H9 (cell line): ENCODE measurements around the gene IL20RB. TPM values are rescaled to one million over a fixed set of nuclear protein-coding genes. Genes with fewer than 3 reads are reported as not detected.

ENCODE experiments used
- DNase-seq: peaks from one replicate; pipeline ENCODE4 v3.0.0-alpha.2; 2017
- H2AFZ ChIP-seq: one replicate; pipeline ENCODE4 v1.6.1; 2013; ENCODE audit warnings: mild to moderate bottlenecking, low read length, control low read depth, moderate library complexity
- H2AK5ac ChIP-seq: 2 replicates; pipeline ENCODE4 v1.6.1; 2013; ENCODE audit warnings: low read length, control low read depth, mixed read lengths; ENCODE audit not compliant: insufficient read length
- H2BK120ac ChIP-seq: one replicate; pipeline ENCODE4 v1.6.1; 2013; ENCODE audit warnings: low read depth, mild to moderate bottlenecking, low read length, control low read depth, inconsistent platforms; ENCODE audit not compliant: poor library complexity, severe bottlenecking
- H2BK12ac ChIP-seq: 2 replicates; pipeline ENCODE4 v1.6.1; 2013; ENCODE audit warnings: low read length, control low read depth, mixed read lengths, low read depth; ENCODE audit not compliant: insufficient read length
- H2BK15ac ChIP-seq: 2 replicates; pipeline ENCODE4 v1.6.1; 2013; ENCODE audit warnings: low read depth, low read length, control low read depth
- H2BK20ac ChIP-seq: one replicate; pipeline ENCODE4 v1.6.1; 2013; ENCODE audit warnings: low read depth, mild to moderate bottlenecking, low read length, control low read depth, inconsistent platforms; ENCODE audit not compliant: poor library complexity, severe bottlenecking
- H2BK5ac ChIP-seq: 2 replicates; pipeline ENCODE4 v1.6.1; 2013; ENCODE audit warnings: low read length, control low read depth, mixed read lengths; ENCODE audit not compliant: insufficient read length
- H3K14ac ChIP-seq: 2 replicates; pipeline ENCODE4 v1.6.1; 2013; ENCODE audit warnings: low read length, control low read depth; ENCODE audit not compliant: insufficient read depth
- H3K18ac ChIP-seq: 2 replicates; pipeline ENCODE4 v1.6.1; 2013; ENCODE audit warnings: low read depth, mild to moderate bottlenecking, mixed read lengths, low read length, control low read depth; ENCODE audit not compliant: insufficient read length
- H3K23ac ChIP-seq: 2 replicates; pipeline ENCODE4 v1.6.1; 2013; ENCODE audit warnings: low read length, control low read depth, mixed read lengths, low read depth; ENCODE audit not compliant: insufficient read length
- H3K23me2 ChIP-seq: 2 replicates; pipeline ENCODE4 v1.6.1; 2013; ENCODE audit warnings: low read depth, mild to moderate bottlenecking, mixed read lengths, low read length, control low read depth; ENCODE audit not compliant: insufficient read length, poor library complexity, severe bottlenecking
- H3K27ac ChIP-seq: 2 replicates; pipeline ENCODE4 v1.5.1; 2013; ENCODE audit warnings: low read length, control low read depth, mixed read lengths, low read depth; ENCODE audit not compliant: insufficient read length
- H3K27me3 ChIP-seq: 2 replicates; pipeline ENCODE4 v1.6.1; 2013; ENCODE audit warnings: low read length, control low read depth, inconsistent platforms; ENCODE audit not compliant: insufficient read depth
- H3K4ac ChIP-seq: 2 replicates; pipeline ENCODE4 v1.6.1; 2013; ENCODE audit warnings: low read depth, mild to moderate bottlenecking, control low read depth, inconsistent platforms, low read length, moderate library complexity
- H3K4me1 ChIP-seq: 2 replicates; pipeline ENCODE4 v1.6.1; 2013; ENCODE audit warnings: low read length, control low read depth, inconsistent platforms; ENCODE audit not compliant: insufficient read depth
- H3K4me2 ChIP-seq: 2 replicates; pipeline ENCODE4 v1.6.1; 2013; ENCODE audit warnings: low read length, control low read depth, mixed read lengths; ENCODE audit not compliant: insufficient read length, insufficient read depth
- H3K56ac ChIP-seq: 2 replicates; pipeline ENCODE4 v1.6.1; 2013; ENCODE audit warnings: low read depth, mild to moderate bottlenecking, mixed read lengths, low read length, control low read depth; ENCODE audit not compliant: insufficient read length
- H3K79me1 ChIP-seq: 2 replicates; pipeline ENCODE4 v1.6.1; 2013; ENCODE audit warnings: low read depth, mild to moderate bottlenecking, moderate library complexity, low read length, control low read depth, inconsistent platforms; ENCODE audit not compliant: insufficient read depth, poor library complexity, severe bottlenecking
- H3K79me2 ChIP-seq: 2 replicates; pipeline ENCODE4 v1.6.1; 2013; ENCODE audit warnings: low read length, control low read depth, inconsistent platforms; ENCODE audit not compliant: insufficient read depth
- H3K9ac ChIP-seq: 2 replicates; pipeline ENCODE4 v1.6.1; 2013; ENCODE audit warnings: low read length, control low read depth, mixed read lengths; ENCODE audit not compliant: insufficient read length; ENCODE audit errors: extremely low read depth
- H3K9me3 ChIP-seq: one replicate; pipeline ENCODE4 v1.6.1; 2013; ENCODE audit warnings: low read depth, low read length, inconsistent platforms; ENCODE audit not compliant: control insufficient read depth
- H3T11ph ChIP-seq: one replicate; pipeline ENCODE4 v1.6.1; 2013; ENCODE audit warnings: mild to moderate bottlenecking, low read length, control low read depth, inconsistent platforms
- H4K20me1 ChIP-seq: one replicate; pipeline ENCODE4 v1.6.1; 2013; ENCODE audit not compliant: control insufficient read depth, insufficient read length, insufficient read depth
- H4K5ac ChIP-seq: 2 replicates; pipeline ENCODE4 v1.6.1; 2013; ENCODE audit warnings: low read depth, mild to moderate bottlenecking, mixed read lengths, low read length, control low read depth; ENCODE audit not compliant: insufficient read length
- H4K8ac ChIP-seq: replicated peaks from 2 replicates; pipeline ENCODE4 v1.6.1; 2013; ENCODE audit warnings: low read length, control low read depth, mixed read lengths, low read depth; ENCODE audit not compliant: insufficient read length
- H4K91ac ChIP-seq: 2 replicates; pipeline ENCODE4 v1.6.1; 2013; ENCODE audit warnings: low read depth, mild to moderate bottlenecking, moderate library complexity, mixed read lengths, low read length, control low read depth; ENCODE audit not compliant: insufficient read length
- H3K27ac Mint-ChIP-seq, 3 experiments: 2 replicates in 2 of 3; 3 replicates in 1 of 3; pipeline ENCODE4 v1.8.0; 2020 to 2021; ENCODE audit warnings: mixed read lengths in 3 of 3, mild to moderate bottlenecking in 1 of 3, moderate library complexity in 1 of 3
- H3K27me3 Mint-ChIP-seq: 2 replicates; pipeline ENCODE4 v1.8.0; 2021; ENCODE audit warnings: low read depth, mild to moderate bottlenecking, moderate library complexity, mixed read lengths
- H3K36me3 Mint-ChIP-seq, 3 experiments: 2 replicates in 2 of 3; 3 replicates in 1 of 3; pipeline ENCODE4 v1.8.0; 2020 to 2021; ENCODE audit warnings: low read depth in 3 of 3, mixed read lengths in 3 of 3; ENCODE audit not compliant: insufficient read depth in 1 of 3
- H3K4me1 Mint-ChIP-seq, 2 experiments: 2 replicates each; pipeline ENCODE4 v1.8.0; 2020; ENCODE audit warnings: mixed read lengths in 2 of 2
- H3K4me3 Mint-ChIP-seq, 2 experiments: 2 replicates in 1 of 2; 3 replicates in 1 of 2; pipeline ENCODE4 v1.8.0; 2020 to 2021; ENCODE audit warnings: mild to moderate bottlenecking in 2 of 2, mixed read lengths in 2 of 2, moderate library complexity in 1 of 2
- H3K9me3 Mint-ChIP-seq, 2 experiments: 2 replicates in 1 of 2; 3 replicates in 1 of 2; pipeline ENCODE4 v1.8.0; 2020; ENCODE audit warnings: mild to moderate bottlenecking in 2 of 2, mixed read lengths in 2 of 2, moderate library complexity in 1 of 2
- WGBS: extraction: QIAGEN DNeasy Blood & Tissue Kit; methylation state at CpG from one replicate; pipeline ENCODE4 v1.1.7; 2013; ENCODE audit warnings: missing lambda C conversion rate, low lambda C conversion rate, mixed read lengths; ENCODE audit not compliant: insufficient read length; ENCODE audit errors: extremely low coverage; 5-methylcytosine and 5-hydroxymethylcytosine counted together
- total RNA-seq: library from RNA; stranded (reverse); gene quantifications from 2 replicates; pipeline ENCODE4 v1.2.1, GENCODE V29; 2021
- TF ChIP-seq, protein P1 (sequence below): fragments of 200-600 bp; sonication (generic); conservative IDR thresholded peaks from 3 replicates; pipeline ENCODE4 v1.8.0; 2021; ENCODE audit warnings: antibody characterized with exemption, mild to moderate bottlenecking

The IL20RB gene
- total RNA-seq, 1 experiment from 2014 or later: 1.5 TPM

DNA sequence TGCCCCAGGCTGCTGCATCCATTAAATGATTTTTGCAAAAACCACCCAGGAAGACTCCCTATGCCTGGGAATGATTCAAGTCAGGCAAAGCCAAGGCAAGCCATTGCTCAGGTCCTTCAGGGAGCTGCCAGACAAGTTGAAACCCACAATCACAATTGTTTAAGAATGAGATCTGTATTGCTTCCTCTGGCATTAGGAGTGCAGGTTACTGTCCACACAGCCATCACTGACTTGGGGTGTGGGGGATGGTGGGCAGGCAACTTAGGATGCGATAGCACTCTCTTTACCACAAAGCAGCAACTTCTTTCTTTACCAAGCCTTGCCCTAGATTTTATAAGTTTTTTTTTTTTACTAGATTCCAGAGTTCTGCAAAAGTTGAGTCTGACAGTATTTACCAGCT lies 15.0 kb upstream of the IL20RB start:
- Histone ChIP-seq H2BK12ac (no peak overlapping the region), H2AFZ (no peak overlapping the region), H2BK20ac (no peak overlapping the region), H2BK5ac (no peak overlapping the region), H4K20me1 (no peaks in the 10 kb centered on the region), H3K27me3 (no peaks in the 10 kb centered on the region), H3K27ac (no peak overlapping the region), H3K9ac (no peak overlapping the region), H3K23me2 (no peaks in the 10 kb centered on the region), H3K23ac (no peak overlapping the region), H2BK15ac (no peak overlapping the region), H2AK5ac (no peak overlapping the region), H3K9me3 (no peaks in the 10 kb centered on the region), H3K18ac (no peak overlapping the region), H3K14ac (no peak overlapping the region), H3K79me2 (no peaks in the 10 kb centered on the region; the same call in 1 of the 2 replicates), H3T11ph (no peak overlapping the region), H4K8ac (no peak overlapping the region), H2BK120ac (no peak overlapping the region), H3K56ac (no peak overlapping the region), H3K4me1 (peaks cover 3% of the 10 kb centered on the region; the same call in 1 of the 2 replicates), H4K5ac (no peak overlapping the region), H3K4me2 (no peak overlapping the region), H4K91ac (no peak overlapping the region), H3K79me1 (no peaks in the 10 kb centered on the region), H3K4ac (no peak overlapping the region)
- no peak overlapping the region for H3K4me3 Mint-ChIP-seq
- H3K27ac Mint-ChIP-seq: peak overlapping the region in 1 of 3 experiments; percentile 55; a peak in 3 of 7 replicates
- peaks cover 0 to 11% (median 0%) of the 10 kb centered on the region in 3 experiments; a peak in 3 of 7 replicates for H3K36me3 Mint-ChIP-seq
- H3K9me3 Mint-ChIP-seq: no peaks in the 10 kb centered on the region
- TF ChIP-seq, protein P1, sequence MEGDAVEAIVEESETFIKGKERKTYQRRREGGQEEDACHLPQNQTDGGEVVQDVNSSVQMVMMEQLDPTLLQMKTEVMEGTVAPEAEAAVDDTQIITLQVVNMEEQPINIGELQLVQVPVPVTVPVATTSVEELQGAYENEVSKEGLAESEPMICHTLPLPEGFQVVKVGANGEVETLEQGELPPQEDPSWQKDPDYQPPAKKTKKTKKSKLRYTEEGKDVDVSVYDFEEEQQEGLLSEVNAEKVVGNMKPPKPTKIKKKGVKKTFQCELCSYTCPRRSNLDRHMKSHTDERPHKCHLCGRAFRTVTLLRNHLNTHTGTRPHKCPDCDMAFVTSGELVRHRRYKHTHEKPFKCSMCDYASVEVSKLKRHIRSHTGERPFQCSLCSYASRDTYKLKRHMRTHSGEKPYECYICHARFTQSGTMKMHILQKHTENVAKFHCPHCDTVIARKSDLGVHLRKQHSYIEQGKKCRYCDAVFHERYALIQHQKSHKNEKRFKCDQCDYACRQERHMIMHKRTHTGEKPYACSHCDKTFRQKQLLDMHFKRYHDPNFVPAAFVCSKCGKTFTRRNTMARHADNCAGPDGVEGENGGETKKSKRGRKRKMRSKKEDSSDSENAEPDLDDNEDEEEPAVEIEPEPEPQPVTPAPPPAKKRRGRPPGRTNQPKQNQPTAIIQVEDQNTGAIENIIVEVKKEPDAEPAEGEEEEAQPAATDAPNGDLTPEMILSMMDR: no peak
- no peak for DNase-seq
- H3K27me3 Mint-ChIP-seq: no peaks in the 10 kb centered on the region
- peaks cover 28 to 36% of the 10 kb centered on the region in 2 experiments for H3K4me1 Mint-ChIP-seq
- WGBS: no CpG with 5 or more reads among the region's 1 CpG
